H9 (cell line): ENCODE measurements around the gene AKT3. TPM values are rescaled to one million over a fixed set of nuclear protein-coding genes. Genes with fewer than 3 reads are reported as not detected.

Source experiments
- DNase-seq: peaks from one replicate; pipeline ENCODE4 v3.0.0-alpha.2; 2017
- H2AFZ ChIP-seq: one replicate; pipeline ENCODE4 v1.6.1; 2013; ENCODE audit warnings: mild to moderate bottlenecking, low read length, control low read depth, moderate library complexity
- H2AK5ac ChIP-seq: 2 replicates; pipeline ENCODE4 v1.6.1; 2013; ENCODE audit warnings: low read length, control low read depth, mixed read lengths; ENCODE audit not compliant: insufficient read length
- H2BK120ac ChIP-seq: one replicate; pipeline ENCODE4 v1.6.1; 2013; ENCODE audit warnings: low read depth, mild to moderate bottlenecking, low read length, control low read depth, inconsistent platforms; ENCODE audit not compliant: poor library complexity, severe bottlenecking
- H2BK12ac ChIP-seq: 2 replicates; pipeline ENCODE4 v1.6.1; 2013; ENCODE audit warnings: low read length, control low read depth, mixed read lengths, low read depth; ENCODE audit not compliant: insufficient read length
- H2BK15ac ChIP-seq: 2 replicates; pipeline ENCODE4 v1.6.1; 2013; ENCODE audit warnings: low read depth, low read length, control low read depth
- H2BK20ac ChIP-seq: one replicate; pipeline ENCODE4 v1.6.1; 2013; ENCODE audit warnings: low read depth, mild to moderate bottlenecking, low read length, control low read depth, inconsistent platforms; ENCODE audit not compliant: poor library complexity, severe bottlenecking
- H2BK5ac ChIP-seq: 2 replicates; pipeline ENCODE4 v1.6.1; 2013; ENCODE audit warnings: low read length, control low read depth, mixed read lengths; ENCODE audit not compliant: insufficient read length
- H3K14ac ChIP-seq: 2 replicates; pipeline ENCODE4 v1.6.1; 2013; ENCODE audit warnings: low read length, control low read depth; ENCODE audit not compliant: insufficient read depth
- H3K18ac ChIP-seq: 2 replicates; pipeline ENCODE4 v1.6.1; 2013; ENCODE audit warnings: low read depth, mild to moderate bottlenecking, mixed read lengths, low read length, control low read depth; ENCODE audit not compliant: insufficient read length
- H3K23ac ChIP-seq: 2 replicates; pipeline ENCODE4 v1.6.1; 2013; ENCODE audit warnings: low read length, control low read depth, mixed read lengths, low read depth; ENCODE audit not compliant: insufficient read length
- H3K23me2 ChIP-seq: 2 replicates; pipeline ENCODE4 v1.6.1; 2013; ENCODE audit warnings: low read depth, mild to moderate bottlenecking, mixed read lengths, low read length, control low read depth; ENCODE audit not compliant: insufficient read length, poor library complexity, severe bottlenecking
- H3K27ac ChIP-seq: 2 replicates; pipeline ENCODE4 v1.5.1; 2013; ENCODE audit warnings: low read length, control low read depth, mixed read lengths, low read depth; ENCODE audit not compliant: insufficient read length
- H3K27me3 ChIP-seq: 2 replicates; pipeline ENCODE4 v1.6.1; 2013; ENCODE audit warnings: low read length, control low read depth, inconsistent platforms; ENCODE audit not compliant: insufficient read depth
- H3K4ac ChIP-seq: 2 replicates; pipeline ENCODE4 v1.6.1; 2013; ENCODE audit warnings: low read depth, mild to moderate bottlenecking, control low read depth, inconsistent platforms, low read length, moderate library complexity
- H3K4me1 ChIP-seq: 2 replicates; pipeline ENCODE4 v1.6.1; 2013; ENCODE audit warnings: low read length, control low read depth, inconsistent platforms; ENCODE audit not compliant: insufficient read depth
- H3K4me2 ChIP-seq: 2 replicates; pipeline ENCODE4 v1.6.1; 2013; ENCODE audit warnings: low read length, control low read depth, mixed read lengths; ENCODE audit not compliant: insufficient read length, insufficient read depth
- H3K56ac ChIP-seq: 2 replicates; pipeline ENCODE4 v1.6.1; 2013; ENCODE audit warnings: low read depth, mild to moderate bottlenecking, mixed read lengths, low read length, control low read depth; ENCODE audit not compliant: insufficient read length
- H3K79me1 ChIP-seq: 2 replicates; pipeline ENCODE4 v1.6.1; 2013; ENCODE audit warnings: low read depth, mild to moderate bottlenecking, moderate library complexity, low read length, control low read depth, inconsistent platforms; ENCODE audit not compliant: insufficient read depth, poor library complexity, severe bottlenecking
- H3K79me2 ChIP-seq: 2 replicates; pipeline ENCODE4 v1.6.1; 2013; ENCODE audit warnings: low read length, control low read depth, inconsistent platforms; ENCODE audit not compliant: insufficient read depth
- H3K9ac ChIP-seq: 2 replicates; pipeline ENCODE4 v1.6.1; 2013; ENCODE audit warnings: low read length, control low read depth, mixed read lengths; ENCODE audit not compliant: insufficient read length; ENCODE audit errors: extremely low read depth
- H3K9me3 ChIP-seq: one replicate; pipeline ENCODE4 v1.6.1; 2013; ENCODE audit warnings: low read depth, low read length, inconsistent platforms; ENCODE audit not compliant: control insufficient read depth
- H3T11ph ChIP-seq: one replicate; pipeline ENCODE4 v1.6.1; 2013; ENCODE audit warnings: mild to moderate bottlenecking, low read length, control low read depth, inconsistent platforms
- H4K20me1 ChIP-seq: one replicate; pipeline ENCODE4 v1.6.1; 2013; ENCODE audit not compliant: control insufficient read depth, insufficient read length, insufficient read depth
- H4K5ac ChIP-seq: 2 replicates; pipeline ENCODE4 v1.6.1; 2013; ENCODE audit warnings: low read depth, mild to moderate bottlenecking, mixed read lengths, low read length, control low read depth; ENCODE audit not compliant: insufficient read length
- H4K8ac ChIP-seq: replicated peaks from 2 replicates; pipeline ENCODE4 v1.6.1; 2013; ENCODE audit warnings: low read length, control low read depth, mixed read lengths, low read depth; ENCODE audit not compliant: insufficient read length
- H4K91ac ChIP-seq: 2 replicates; pipeline ENCODE4 v1.6.1; 2013; ENCODE audit warnings: low read depth, mild to moderate bottlenecking, moderate library complexity, mixed read lengths, low read length, control low read depth; ENCODE audit not compliant: insufficient read length
- H3K27ac Mint-ChIP-seq, 3 experiments: 2 replicates in 2 of 3; 3 replicates in 1 of 3; pipeline ENCODE4 v1.8.0; 2020 to 2021; ENCODE audit warnings: mixed read lengths in 3 of 3, mild to moderate bottlenecking in 1 of 3, moderate library complexity in 1 of 3
- H3K27me3 Mint-ChIP-seq: 2 replicates; pipeline ENCODE4 v1.8.0; 2021; ENCODE audit warnings: low read depth, mild to moderate bottlenecking, moderate library complexity, mixed read lengths
- H3K36me3 Mint-ChIP-seq, 3 experiments: 2 replicates in 2 of 3; 3 replicates in 1 of 3; pipeline ENCODE4 v1.8.0; 2020 to 2021; ENCODE audit warnings: low read depth in 3 of 3, mixed read lengths in 3 of 3; ENCODE audit not compliant: insufficient read depth in 1 of 3
- H3K4me1 Mint-ChIP-seq, 2 experiments: 2 replicates each; pipeline ENCODE4 v1.8.0; 2020; ENCODE audit warnings: mixed read lengths in 2 of 2
- H3K4me3 Mint-ChIP-seq, 2 experiments: 2 replicates in 1 of 2; 3 replicates in 1 of 2; pipeline ENCODE4 v1.8.0; 2020 to 2021; ENCODE audit warnings: mild to moderate bottlenecking in 2 of 2, mixed read lengths in 2 of 2, moderate library complexity in 1 of 2
- H3K9me3 Mint-ChIP-seq, 2 experiments: 2 replicates in 1 of 2; 3 replicates in 1 of 2; pipeline ENCODE4 v1.8.0; 2020; ENCODE audit warnings: mild to moderate bottlenecking in 2 of 2, mixed read lengths in 2 of 2, moderate library complexity in 1 of 2
- CTCF ChIP-seq: fragments of 200-600 bp; sonication (generic); conservative IDR thresholded peaks from 3 replicates; pipeline ENCODE4 v1.8.0; 2021; ENCODE audit warnings: antibody characterized with exemption, mild to moderate bottlenecking
- WGBS: extraction: QIAGEN DNeasy Blood & Tissue Kit; methylation state at CpG from one replicate; pipeline ENCODE4 v1.1.7; 2013; ENCODE audit warnings: missing lambda C conversion rate, low lambda C conversion rate, mixed read lengths; ENCODE audit not compliant: insufficient read length; ENCODE audit errors: extremely low coverage; 5-methylcytosine and 5-hydroxymethylcytosine counted together
- total RNA-seq: library from RNA; stranded (reverse); gene quantifications from 2 replicates; pipeline ENCODE4 v1.2.1, GENCODE V29; 2021

Gene AKT3
- total RNA-seq, 1 experiment from 2014 or later: 27.8 TPM

GRCh38 chr1:243505986-243506689 lies 343.9 kb downstream of the AKT3 start:
- H3K56ac ChIP-seq: no peak overlapping the region
- TF ChIP-seq CTCF: no peak
- H3K4me2 ChIP-seq: no peak overlapping the region
- no peaks in the 10 kb centered on the region for H3K27me3 ChIP-seq
- no peaks in the 10 kb centered on the region for H3K23me2 ChIP-seq
- no peak for DNase-seq
- Mint-ChIP-seq H3K4me3 (no peak overlapping the region), H3K4me1 (peaks cover 27 to 36% of the 10 kb centered on the region in 2 experiments), H3K9me3 (no peaks in the 10 kb centered on the region), H3K36me3 (peaks cover 8 to 13% (median 10%) of the 10 kb centered on the region in 3 experiments; a peak in 6 of 7 replicates), H3K27ac (peak overlapping the region in 2 of 3 experiments; percentile 41 to 84; a peak in 2 of 7 replicates), H3K27me3 (no peaks in the 10 kb centered on the region)
- H4K20me1 ChIP-seq: no peaks in the 10 kb centered on the region
- no peaks in the 10 kb centered on the region for H3K79me1 ChIP-seq
- H3K4ac ChIP-seq: no peak overlapping the region
- no peak overlapping the region for H4K91ac ChIP-seq
- no peaks in the 10 kb centered on the region for H3K79me2 ChIP-seq
- no peak overlapping the region for H3K14ac ChIP-seq
- H2BK120ac ChIP-seq: no peak overlapping the region
- H3T11ph ChIP-seq: no peak overlapping the region
- no peak overlapping the region for H4K5ac ChIP-seq
- H3K23ac ChIP-seq: no peak overlapping the region
- WGBS: no CpG with 5 or more reads among the region's 10 CpGs
- H2BK5ac ChIP-seq: no peak overlapping the region
- no peak overlapping the region for H4K8ac ChIP-seq
- no peak overlapping the region for H2BK20ac ChIP-seq
- peaks cover 10% of the 10 kb centered on the region; the same call in 1 of the 2 replicates for H3K4me1 ChIP-seq
- no peak overlapping the region for H2BK12ac ChIP-seq
- no peak overlapping the region for H2AK5ac ChIP-seq
- no peak overlapping the region for H2BK15ac ChIP-seq
- no peak overlapping the region for H3K18ac ChIP-seq
- H2AFZ ChIP-seq: no peak overlapping the region
- no peak overlapping the region for H3K9ac ChIP-seq
- no peak overlapping the region for H3K27ac ChIP-seq
- no peaks in the 10 kb centered on the region for H3K9me3 ChIP-seq
